PC-9 (cell line): ENCODE data around the gene TP53I13.

Source experiments
- CTCF ChIP-seq: fragments of 200-600 bp; sonication (generic); conservative IDR thresholded peaks from 2 replicates; pipeline ENCODE4 v1.6.1; 2017; ENCODE audit warnings: mixed run types, antibody characterized with exemption, mild to moderate bottlenecking, moderate library complexity
- EZH2 ChIP-seq: fragments of 200-600 bp; sonication (generic); IDR thresholded peaks from 2 replicates; pipeline ENCODE4 v1.8.0; 2017; ENCODE audit warnings: antibody characterized with exemption, low read depth

- TF ChIP-seq CTCF (no peak), EZH2 (no peak)
These were observed 34.7 kb downstream of the TP53I13 start for GRCh38 chr17:29603109-29603674.
